Loucy (cell line): Measurements from ENCODE around the gene GRB2.

Experiments
- H2AFZ ChIP-seq: fragments of 200-600 bp; sonication (generic); 2 replicates; pipeline ENCODE4 v1.6.0; 2016; ENCODE audit warnings: antibody characterized with exemption, mild to moderate bottlenecking, low read length, moderate library complexity
- H3F3A ChIP-seq: fragments of 200-600 bp; 2 replicates; pipeline ENCODE4 v1.6.0; 2016; ENCODE audit warnings: antibody characterized with exemption, low read depth, mild to moderate bottlenecking
- H3K27me3 ChIP-seq: fragments of 200-600 bp; sonication (generic); 2 replicates; pipeline ENCODE4 v1.6.1; 2014; ENCODE audit warnings: low read length, mild to moderate bottlenecking; ENCODE audit not compliant: insufficient read depth, poor library complexity, severe bottlenecking
- H3K36me3 ChIP-seq: fragments of 200-600 bp; sonication (generic); 2 replicates; pipeline ENCODE4 v1.6.1; 2016; ENCODE audit warnings: low read length; ENCODE audit not compliant: insufficient read depth
- H3K4me1 ChIP-seq: fragments of 200-600 bp; sonication (generic); 2 replicates; pipeline ENCODE4 v1.5.1; 2014; ENCODE audit warnings: low read length, mild to moderate bottlenecking; ENCODE audit not compliant: insufficient read depth, poor library complexity, severe bottlenecking
- H3K4me2 ChIP-seq: fragments of 200-600 bp; sonication (generic); 2 replicates; pipeline ENCODE4 v1.6.0; 2014; ENCODE audit warnings: antibody characterized with exemption, low read length, low read depth, mild to moderate bottlenecking; ENCODE audit not compliant: poor library complexity, severe bottlenecking
- H3K4me3 ChIP-seq: fragments of 200-600 bp; sonication (generic); 2 replicates; pipeline ENCODE4 v1.5.1; 2014; ENCODE audit warnings: low read length, mild to moderate bottlenecking, mixed read lengths; ENCODE audit not compliant: poor library complexity, severe bottlenecking
- H3K79me2 ChIP-seq: fragments of 200-600 bp; sonication (generic); 2 replicates; pipeline ENCODE4 v1.6.1; 2014; ENCODE audit warnings: low read length; ENCODE audit not compliant: insufficient read depth
- H3K9ac ChIP-seq: fragments of 200-600 bp; sonication (generic); 2 replicates; pipeline ENCODE4 v1.6.0; 2014; ENCODE audit warnings: mild to moderate bottlenecking, low read depth, low read length, moderate library complexity; ENCODE audit not compliant: poor library complexity, severe bottlenecking
- H3K9me2 ChIP-seq: fragments of 200-600 bp; sonication (generic); replicated peaks from 2 replicates; pipeline ENCODE4 v1.6.1; 2016; ENCODE audit warnings: low read depth, low read length, mixed read lengths
- H3K9me3 ChIP-seq: fragments of 200-600 bp; sonication (generic); 2 replicates; pipeline ENCODE4 v1.6.1; 2014; ENCODE audit warnings: mild to moderate bottlenecking, antibody characterized with exemption, low read length, low read depth; ENCODE audit not compliant: insufficient read depth
- H4K20me1 ChIP-seq: fragments of 200-600 bp; sonication (generic); 2 replicates; pipeline ENCODE4 v1.6.0; 2014; ENCODE audit warnings: antibody characterized with exemption, low read length, mild to moderate bottlenecking; ENCODE audit not compliant: insufficient read depth, poor library complexity, severe bottlenecking
- EZH2phosphoT487 ChIP-seq: fragments of 200-600 bp; IDR thresholded peaks from 2 replicates; pipeline ENCODE4 v1.6.1; 2018; ENCODE audit warnings: antibody characterized with exemption, mild to moderate bottlenecking, moderate library complexity, borderline replicate concordance
- TF ChIP-seq, protein P1 (sequence below): fragments of 200-600 bp; sonication (generic); conservative IDR thresholded peaks from 2 replicates; pipeline ENCODE4 v1.5.1; 2014; ENCODE audit warnings: mild to moderate bottlenecking, antibody characterized with exemption, low read length

Gene GRB2

DNA sequence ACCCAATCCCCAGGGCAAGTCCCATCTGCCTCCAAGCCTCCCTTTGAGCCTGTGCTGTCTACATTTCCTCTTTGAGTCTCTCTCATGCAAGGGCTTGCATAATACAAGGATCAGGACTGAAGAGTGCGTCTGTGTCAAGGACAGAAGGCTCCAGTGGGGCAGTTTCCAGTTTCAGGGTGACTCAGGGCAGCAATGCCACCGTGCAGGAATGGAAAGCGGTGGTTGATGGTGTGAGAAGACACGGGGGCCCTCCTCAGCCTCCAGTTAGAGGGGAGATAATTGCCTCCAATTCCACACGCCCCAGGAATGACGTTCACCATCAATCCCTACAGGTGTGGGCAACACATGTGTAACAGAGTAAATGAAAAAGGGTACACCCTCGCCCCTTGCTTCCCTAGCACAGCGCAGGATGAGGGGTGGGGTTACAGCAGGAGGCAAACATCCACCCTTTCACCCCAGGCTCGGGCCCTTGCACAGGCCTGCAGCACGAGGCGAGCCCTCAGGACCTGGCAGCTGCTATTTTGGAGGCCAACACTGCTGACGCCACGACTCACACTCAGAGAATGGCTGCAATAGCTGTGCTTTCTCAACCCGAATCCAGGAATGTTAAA, 91.4 kb downstream of the GRB2 start:
- Histone ChIP-seq H3K27me3 (no peaks in the 10 kb centered on the region), H2AFZ (no peak overlapping the region), H3K4me3 (no peak overlapping the region), H3F3A (no peaks in the 10 kb centered on the region), H4K20me1 (no peaks in the 10 kb centered on the region), H3K9me2 (no peaks in the 10 kb centered on the region), H3K4me1 (no peaks in the 10 kb centered on the region), H3K9ac (no peak overlapping the region), H3K36me3 (peaks cover 19% of the 10 kb centered on the region; the same call in 1 of the 2 replicates), H3K79me2 (no peaks in the 10 kb centered on the region), H3K9me3 (no peaks in the 10 kb centered on the region), H3K4me2 (no peak overlapping the region)
- TF ChIP-seq EZH2phosphoT487, result no peak
- TF ChIP-seq, protein P1, sequence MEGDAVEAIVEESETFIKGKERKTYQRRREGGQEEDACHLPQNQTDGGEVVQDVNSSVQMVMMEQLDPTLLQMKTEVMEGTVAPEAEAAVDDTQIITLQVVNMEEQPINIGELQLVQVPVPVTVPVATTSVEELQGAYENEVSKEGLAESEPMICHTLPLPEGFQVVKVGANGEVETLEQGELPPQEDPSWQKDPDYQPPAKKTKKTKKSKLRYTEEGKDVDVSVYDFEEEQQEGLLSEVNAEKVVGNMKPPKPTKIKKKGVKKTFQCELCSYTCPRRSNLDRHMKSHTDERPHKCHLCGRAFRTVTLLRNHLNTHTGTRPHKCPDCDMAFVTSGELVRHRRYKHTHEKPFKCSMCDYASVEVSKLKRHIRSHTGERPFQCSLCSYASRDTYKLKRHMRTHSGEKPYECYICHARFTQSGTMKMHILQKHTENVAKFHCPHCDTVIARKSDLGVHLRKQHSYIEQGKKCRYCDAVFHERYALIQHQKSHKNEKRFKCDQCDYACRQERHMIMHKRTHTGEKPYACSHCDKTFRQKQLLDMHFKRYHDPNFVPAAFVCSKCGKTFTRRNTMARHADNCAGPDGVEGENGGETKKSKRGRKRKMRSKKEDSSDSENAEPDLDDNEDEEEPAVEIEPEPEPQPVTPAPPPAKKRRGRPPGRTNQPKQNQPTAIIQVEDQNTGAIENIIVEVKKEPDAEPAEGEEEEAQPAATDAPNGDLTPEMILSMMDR, result no peak

DNA sequence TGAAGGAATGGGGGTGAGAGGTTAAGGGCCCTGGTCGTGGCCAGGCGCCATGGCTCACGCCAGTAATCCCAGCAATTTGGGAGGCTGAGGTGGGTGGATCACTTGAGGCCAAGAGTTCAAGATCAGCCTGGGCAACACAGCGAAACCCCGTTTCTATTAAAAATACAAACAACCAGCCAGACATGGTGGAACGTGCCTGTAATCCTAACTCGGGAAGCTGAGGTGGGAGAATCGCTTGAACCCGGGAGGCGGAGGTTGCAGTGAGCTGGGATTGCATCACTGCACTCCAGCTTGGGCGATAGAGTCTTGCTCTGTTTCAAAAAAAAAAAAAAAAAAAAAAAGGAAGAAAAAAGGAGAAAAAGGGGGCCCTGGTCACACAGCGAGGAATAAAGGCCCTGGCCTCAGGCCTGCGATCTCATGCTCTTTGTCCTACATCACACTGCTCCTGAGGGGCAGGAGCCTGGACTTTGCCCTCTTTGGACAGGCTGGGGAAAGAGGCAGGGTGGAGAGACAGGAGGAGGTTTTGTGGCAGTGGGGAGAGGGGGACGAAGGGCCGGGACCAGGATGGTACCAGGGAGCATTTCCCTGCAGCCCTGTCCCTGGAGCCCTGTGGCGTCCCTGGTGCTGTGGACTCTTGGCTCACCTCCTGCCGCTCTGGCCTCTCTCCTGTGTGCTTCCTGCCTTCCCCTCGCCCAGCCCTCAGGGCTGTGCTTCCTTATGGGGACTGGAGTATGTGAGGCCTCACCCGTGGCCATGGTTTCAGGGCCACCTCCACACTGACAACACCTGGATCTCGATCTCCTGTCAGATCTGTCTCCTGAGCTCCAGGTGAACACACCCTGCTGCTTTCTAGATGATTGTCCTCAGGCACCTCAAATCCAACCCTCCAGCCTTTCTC, 96.5 kb downstream of the GRB2 start:
- H3K9ac ChIP-seq, result no peak overlapping the region
- H3F3A ChIP-seq, result no peaks in the 10 kb centered on the region
- H3K4me1 ChIP-seq, result no peaks in the 10 kb centered on the region
- TF ChIP-seq, protein P1, result no peak
- TF ChIP-seq EZH2phosphoT487, result no peak
- H4K20me1 ChIP-seq, result no peaks in the 10 kb centered on the region
- H3K4me3 ChIP-seq, result no peak overlapping the region
- H3K36me3 ChIP-seq, result no peaks in the 10 kb centered on the region
- no peaks in the 10 kb centered on the region for H3K27me3 ChIP-seq
- H3K79me2 ChIP-seq, result no peaks in the 10 kb centered on the region
- H2AFZ ChIP-seq, result no peak overlapping the region
- no peaks in the 10 kb centered on the region for H3K9me2 ChIP-seq
- no peak overlapping the region for H3K4me2 ChIP-seq
- no peaks in the 10 kb centered on the region for H3K9me3 ChIP-seq

DNA sequence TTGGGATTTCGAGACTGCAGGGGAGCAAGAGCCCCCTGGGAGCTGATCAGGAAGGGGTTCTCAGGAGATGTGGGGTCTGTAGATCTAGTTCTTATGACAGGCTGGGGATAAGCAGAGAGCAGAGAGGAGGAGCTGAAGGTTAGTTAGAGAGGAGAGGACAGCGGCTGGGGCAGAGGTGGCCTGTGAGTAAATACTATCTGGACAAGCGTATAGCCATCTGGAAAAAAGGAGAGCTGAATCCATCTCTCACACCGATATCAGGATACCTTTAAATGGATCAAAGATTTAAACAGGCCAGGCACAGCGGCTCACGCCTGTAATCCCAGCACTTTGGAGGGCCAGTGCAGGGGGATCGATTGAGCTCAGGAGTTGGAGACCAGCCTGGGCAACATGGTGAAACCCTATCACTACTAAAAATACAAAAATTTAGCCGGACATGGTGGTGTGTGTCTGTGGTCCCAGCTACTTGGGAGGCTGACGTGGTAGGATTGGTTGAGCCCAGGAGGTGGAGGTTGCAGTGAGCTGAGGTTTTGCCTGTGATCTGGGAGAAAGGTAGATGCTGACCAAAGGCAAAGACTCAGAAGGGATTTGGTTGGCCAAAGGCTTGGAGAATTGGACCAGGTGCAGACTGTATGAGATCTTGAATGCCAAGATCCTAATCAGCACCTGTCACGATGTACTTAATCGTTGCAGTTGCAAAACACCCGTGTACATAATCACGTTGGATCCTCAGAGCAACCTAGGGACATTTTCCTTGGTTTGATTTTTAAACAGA, 97.3 kb downstream of the GRB2 start:
- Histone ChIP-seq H3K79me2 (no peaks in the 10 kb centered on the region), H3K9me2 (no peaks in the 10 kb centered on the region), H3K4me1 (no peaks in the 10 kb centered on the region), H3K4me2 (no peak overlapping the region), H4K20me1 (no peaks in the 10 kb centered on the region), H3F3A (no peaks in the 10 kb centered on the region), H3K9me3 (no peaks in the 10 kb centered on the region), H2AFZ (no peak overlapping the region), H3K36me3 (no peaks in the 10 kb centered on the region), H3K9ac (no peak overlapping the region), H3K4me3 (no peak overlapping the region), H3K27me3 (no peaks in the 10 kb centered on the region)
- TF ChIP-seq, protein P1, result no peak
- TF ChIP-seq EZH2phosphoT487, result no peak
